ENCODE measurements around the gene LRP6.
"Not testable (repeated sequence)": the region's sequence is repeated elsewhere in the genome, so short reads cannot be mapped to it uniquely, and the experiment has no call there.

LRP6 gene

GRCh38 chr12:12265571-12266388 lies 1.1 kb downstream of the LRP6 start:
- no peak for DNase-seq (ENCODE audit: low read depth in 2 of 2, low spot score in 1 of 2)

GRCh38 chr12:12265035-12265434 lies 1.8 kb downstream of the LRP6 start:
- DNase-seq (ENCODE audit: low read depth in 2 of 2, low spot score in 1 of 2), result no peak

GRCh38 chr12:12263909-12264308 lies 2.9 kb downstream of the LRP6 start:
- no peak for DNase-seq (ENCODE audit: low read depth in 2 of 2, low spot score in 1 of 2)

- DNase-seq (ENCODE audit: low read depth in 2 of 2, low spot score in 1 of 2), result not testable (repeated sequence)
Observed at GRCh38 chr12:12256291-12256757, 10.5 kb downstream of the LRP6 start.

- DNase-seq (ENCODE audit: low read depth in 2 of 2, low spot score in 1 of 2), result no peak
Observed at GRCh38 chr12:12254553-12254952, 12.3 kb downstream of the LRP6 start.

GRCh38 chr12:12249216-12250050 lies 17.4 kb downstream of the LRP6 start:
- no peak for DNase-seq (ENCODE audit: low read depth in 2 of 2, low spot score in 1 of 2)

GRCh38 chr12:12247584-12247983 lies 19.3 kb downstream of the LRP6 start:
- DNase-seq (ENCODE audit: low read depth in 2 of 2, low spot score in 1 of 2), result no peak

- DNase-seq (ENCODE audit: low read depth in 2 of 2, low spot score in 1 of 2), result no peak
Observed at GRCh38 chr12:12244341-12244740, 22.5 kb downstream of the LRP6 start.

- DNase-seq (ENCODE audit: low read depth in 2 of 2, low spot score in 1 of 2), result no peak
Observed at GRCh38 chr12:12240662-12241340, 26.0 kb downstream of the LRP6 start.

GRCh38 chr12:12239127-12239526 lies 27.7 kb downstream of the LRP6 start:
- DNase-seq (ENCODE audit: low read depth in 2 of 2, low spot score in 1 of 2), result no peak

GRCh38 chr12:12238605-12239004 lies 28.2 kb downstream of the LRP6 start:
- no peak for DNase-seq (ENCODE audit: low read depth in 2 of 2, low spot score in 1 of 2)

GRCh38 chr12:12236896-12237295 lies 29.9 kb downstream of the LRP6 start:
- DNase-seq (ENCODE audit: low read depth in 2 of 2, low spot score in 1 of 2), result no peak

GRCh38 chr12:12230275-12230674 lies 36.6 kb downstream of the LRP6 start:
- no peak for DNase-seq (ENCODE audit: low read depth in 2 of 2, low spot score in 1 of 2)

GRCh38 chr12:12229556-12230092 lies 37.2 kb downstream of the LRP6 start:
- DNase-seq (ENCODE audit: low read depth in 2 of 2, low spot score in 1 of 2), result no peak

- DNase-seq (ENCODE audit: low read depth in 2 of 2, low spot score in 1 of 2), result no peak
Observed at GRCh38 chr12:12228402-12228801, 38.4 kb downstream of the LRP6 start.

- DNase-seq (ENCODE audit: low read depth in 2 of 2, low spot score in 1 of 2), result no peak
Observed at GRCh38 chr12:12226187-12226586, 40.7 kb downstream of the LRP6 start.

GRCh38 chr12:12224240-12224940 lies 42.5 kb downstream of the LRP6 start:
- DNase-seq (ENCODE audit: low read depth in 2 of 2, low spot score in 1 of 2), result no peak

GRCh38 chr12:12221560-12221959 lies 45.3 kb downstream of the LRP6 start:
- no peak for DNase-seq (ENCODE audit: low read depth in 2 of 2, low spot score in 1 of 2)

- DNase-seq (ENCODE audit: low read depth in 2 of 2, low spot score in 1 of 2), result no peak
Observed at GRCh38 chr12:12219664-12220063, 47.2 kb downstream of the LRP6 start.

- no peak for DNase-seq (ENCODE audit: low read depth in 2 of 2, low spot score in 1 of 2)
Observed at GRCh38 chr12:12217018-12217359, 49.9 kb downstream of the LRP6 start.
